Tibial artery (tissue), 4 donors: ENCODE measurements around the gene NCDN.

Experiments used
- DNase-seq, 2 donors: peaks; one replicate each; pipeline ENCODE4 v3.0.0-alpha.2; 2019
- H3K27ac ChIP-seq, 2 donors: fragments of 200-600 bp; sonication (generic) in 1 of 2; 1 replicate in 1 of 2; 2 replicates in 1 of 2; pipeline ENCODE4 v1.5.1; 2018 to 2019; ENCODE audit warnings: mild to moderate bottlenecking in 1 of 2
- H3K27me3 ChIP-seq, 2 donors: fragments of 200-600 bp; sonication (generic) in 1 of 2; one replicate each; pipeline versions ENCODE4 v1.5.1 to v1.6.0; 2016 to 2019
- H3K36me3 ChIP-seq, 3 donors: fragments of 200-600 bp; sonication (generic) in 2 of 3; one replicate each; pipeline ENCODE4 v1.5.1; 2016 to 2019; ENCODE audit warnings: mild to moderate bottlenecking in 2 of 3
- H3K4me1 ChIP-seq, 4 donors: fragments of 200-600 bp; sonication (generic) in 2 of 4; 1 replicate in 3 of 4; 2 replicates in 1 of 4; pipeline ENCODE4 v1.5.1; 2016 to 2019
- H3K4me3 ChIP-seq, 2 donors: fragments of 200-600 bp; sonication (generic) in 1 of 2; 1 replicate in 1 of 2; 2 replicates in 1 of 2; pipeline ENCODE4 v1.5.1; 2018 to 2019; ENCODE audit warnings: mild to moderate bottlenecking in 2 of 2
- H3K9me3 ChIP-seq, 3 donors: fragments of 200-600 bp; sonication (generic) in 1 of 3; one replicate each; pipeline ENCODE4 v1.5.1; 2016 to 2019
- CTCF ChIP-seq, 2 experiments: fragments of 200-600 bp in 1 of 2; fragments of 450-650 bp in 1 of 2; IDR thresholded peaks; one replicate each; pipeline ENCODE4 v1.5.1; 2017 to 2019; ENCODE audit warnings: antibody characterized with exemption in 2 of 2, mild to moderate bottlenecking in 1 of 2, moderate library complexity in 1 of 2
- intact Hi-C: fragments of 100-400 bp; cut with DNase I; formaldehyde crosslinking; loops from one replicate; pipeline ENCODE4 v1.15.0; 2023; ENCODE audit warnings: low total_unique reads

The NCDN gene

GRCh38 chr1:35567947-35568558, 10.5 kb downstream of the NCDN start:
- Histone ChIP-seq H3K4me1 (peaks cover 0 to 9% (median 6%) of the 10 kb centered on the region in 4 donors), H3K36me3 (peaks cover 0 to 38% (median 17%) of the 10 kb centered on the region in 3 donors), H3K4me3 (no peak overlapping the region), H3K27ac (no peak overlapping the region), H3K27me3 (peaks cover 0 to 31% of the 10 kb centered on the region in 2 donors), H3K9me3 (no peaks in the 10 kb centered on the region)
- intact Hi-C loops = loop anchor here (5.0 kb wide), 2 partner anchors 159 to 204 kb away; no protein-coding TSS in a partner anchor
- DNase-seq = no peak
- TF ChIP-seq CTCF (IDR thresholded peaks at IDR 0.05) = no peak

DNA sequence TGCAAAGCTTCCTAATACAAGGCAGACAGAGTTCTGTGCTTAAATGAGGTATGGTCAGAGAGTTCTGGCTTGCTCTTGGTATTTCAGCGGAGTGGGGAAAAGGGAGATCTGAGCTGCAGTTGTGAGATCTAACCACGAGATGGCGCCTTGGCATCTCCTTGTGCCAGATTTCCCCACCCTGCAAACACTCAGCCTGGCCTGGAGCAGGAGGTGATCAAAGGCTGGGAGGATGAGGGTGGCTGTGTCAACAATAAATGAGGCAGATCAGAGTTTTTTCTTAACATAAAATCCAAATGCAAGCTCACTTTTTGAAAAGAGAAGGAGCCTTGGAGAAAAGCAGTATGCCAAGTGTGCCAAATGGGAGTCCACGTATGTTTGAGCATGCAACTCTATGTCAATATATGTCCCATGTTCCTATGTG, 11.4 kb downstream of the NCDN start:
- intact Hi-C loops = loop anchor here (5.0 kb wide), 2 partner anchors 158 to 203 kb away; no protein-coding TSS in a partner anchor
- no peak for DNase-seq

GRCh38 chr1:35569936-35570335, 12.3 kb downstream of the NCDN start:
- DNase-seq = no peak
- no peak overlapping the region for H3K4me3 ChIP-seq
- TF ChIP-seq CTCF (IDR thresholded peaks at IDR 0.05) = no peak
- H3K27ac ChIP-seq = no peak overlapping the region
- peaks cover 0 to 16% (median 14%) of the 10 kb centered on the region in 4 donors for H3K4me1 ChIP-seq
- H3K9me3 ChIP-seq = no peaks in the 10 kb centered on the region
- peaks cover 0 to 49% of the 10 kb centered on the region in 2 donors for H3K27me3 ChIP-seq
- H3K36me3 ChIP-seq = peaks cover 0 to 22% (median 16%) of the 10 kb centered on the region in 3 donors
- intact Hi-C loops = loop anchor here (5.0 kb wide), 2 partner anchors 157 to 202 kb away; no protein-coding TSS in a partner anchor

More for the DNA sequence above, 11.4 kb downstream of the NCDN start:
- no peaks in the 10 kb centered on the region for H3K9me3 ChIP-seq
- peak; percentile 62 to 78 for TF ChIP-seq CTCF (IDR thresholded peaks at IDR 0.05)
- H3K4me3 ChIP-seq = no peak overlapping the region
- peaks cover 0 to 40% of the 10 kb centered on the region in 2 donors for H3K27me3 ChIP-seq
- H3K27ac ChIP-seq = no peak overlapping the region
- H3K36me3 ChIP-seq = peaks cover 0 to 29% (median 16%) of the 10 kb centered on the region in 3 donors
- H3K4me1 ChIP-seq = peaks cover 0 to 18% (median 14%) of the 10 kb centered on the region in 4 donors

GRCh38 chr1:35570589-35571137, 13.1 kb downstream of the NCDN start:
- no peak overlapping the region for H3K27ac ChIP-seq
- peaks cover 0 to 57% of the 10 kb centered on the region in 2 donors for H3K27me3 ChIP-seq
- H3K4me1 ChIP-seq = peaks cover 0 to 16% (median 14%) of the 10 kb centered on the region in 4 donors
- TF ChIP-seq CTCF (IDR thresholded peaks at IDR 0.05) = no peak
- H3K9me3 ChIP-seq = no peaks in the 10 kb centered on the region
- peaks cover 0 to 15% (median 13%) of the 10 kb centered on the region in 3 donors for H3K36me3 ChIP-seq
- no peak overlapping the region for H3K4me3 ChIP-seq
- intact Hi-C loops = no loop called here
- no peak for DNase-seq

- no peak for TF ChIP-seq CTCF (IDR thresholded peaks at IDR 0.05)
- intact Hi-C loops = no loop called here
Observed at GRCh38 chr1:35571263-35571662, 13.7 kb downstream of the NCDN start.

More at GRCh38 chr1:35571263-35571662, 13.7 kb downstream of the NCDN start:
- Histone ChIP-seq H3K27me3 (peaks cover 0 to 63% of the 10 kb centered on the region in 2 donors), H3K9me3 (no peaks in the 10 kb centered on the region), H3K27ac (no peak overlapping the region), H3K4me1 (peaks cover 0 to 16% (median 14%) of the 10 kb centered on the region in 4 donors), H3K36me3 (peaks cover 0 to 9% (median 8%) of the 10 kb centered on the region in 3 donors), H3K4me3 (no peak overlapping the region)
- DNase-seq = no peak
